H7 (cell line): Measurements from ENCODE around the gene GPRIN3. TPM values are rescaled to one million over a fixed set of nuclear protein-coding genes. Genes with fewer than 3 reads are reported as not detected.
"Not testable (repeated sequence)": the region's sequence is repeated elsewhere in the genome, so short reads cannot be mapped to it uniquely, and the experiment has no call there.

Source experiments
- DNase-seq: peaks from one replicate; pipeline ENCODE4 v3.0.0; 2012
- H3K27me3 ChIP-seq: 2 replicates; pipeline ENCODE4 v1.6.0; 2011; ENCODE audit warnings: mild to moderate bottlenecking, low read length; ENCODE audit not compliant: control insufficient read depth, insufficient read depth
- H3K36me3 ChIP-seq: replicated peaks from 2 replicates; pipeline ENCODE4 v1.5.1; 2011; ENCODE audit warnings: low read length; ENCODE audit not compliant: control insufficient read depth, insufficient read depth
- H3K4me3 ChIP-seq: 2 replicates; pipeline ENCODE4 v1.5.1; 2011; ENCODE audit warnings: low read depth, mild to moderate bottlenecking, control low read depth, low read length, moderate library complexity; ENCODE audit not compliant: insufficient read depth
- total RNA-seq: library from RNA; depleted of rRNA; stranded (reverse); fragments of >200 nt; shearing (Covaris generic); gene quantifications from 2 replicates; pipeline ENCODE4 v1.2.3, GENCODE V29; 2014

The GPRIN3 gene
- total RNA-seq, 1 experiment from 2014 or later, result 0.42 TPM

GRCh38 chr4:89331197-89331596 is 23.6 kb upstream of the GPRIN3 start:
- H3K4me3 ChIP-seq, result no peak overlapping the region
- no peak for DNase-seq

DNA sequence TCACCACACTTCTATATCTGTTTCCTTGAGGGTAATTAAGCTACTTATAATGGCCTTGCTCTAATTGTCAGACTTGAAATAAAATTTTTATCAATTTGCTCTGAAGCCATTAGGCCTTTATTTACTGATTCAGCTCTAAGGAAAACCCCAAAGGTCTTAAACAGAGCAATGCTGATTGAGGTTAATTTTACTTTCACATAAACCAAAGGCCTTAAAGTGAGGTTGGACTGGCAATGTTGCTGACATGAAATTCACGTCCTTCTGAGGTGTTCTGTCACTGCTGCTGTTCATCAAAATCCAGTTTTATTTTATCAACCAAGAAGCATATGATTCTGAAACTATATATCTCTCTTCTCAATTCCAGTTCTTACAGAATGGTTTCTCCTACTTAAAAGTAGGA is 21.7 kb upstream of the GPRIN3 start:
- Histone ChIP-seq H3K4me3 (no peak overlapping the region), H3K36me3 (no peaks in the 10 kb centered on the region), H3K27me3 (no peaks in the 10 kb centered on the region)
- DNase-seq, result no peak

More at GRCh38 chr4:89331197-89331596, 23.6 kb upstream of the GPRIN3 start:
- no peaks in the 10 kb centered on the region for H3K27me3 ChIP-seq
- H3K36me3 ChIP-seq, result no peaks in the 10 kb centered on the region

DNA sequence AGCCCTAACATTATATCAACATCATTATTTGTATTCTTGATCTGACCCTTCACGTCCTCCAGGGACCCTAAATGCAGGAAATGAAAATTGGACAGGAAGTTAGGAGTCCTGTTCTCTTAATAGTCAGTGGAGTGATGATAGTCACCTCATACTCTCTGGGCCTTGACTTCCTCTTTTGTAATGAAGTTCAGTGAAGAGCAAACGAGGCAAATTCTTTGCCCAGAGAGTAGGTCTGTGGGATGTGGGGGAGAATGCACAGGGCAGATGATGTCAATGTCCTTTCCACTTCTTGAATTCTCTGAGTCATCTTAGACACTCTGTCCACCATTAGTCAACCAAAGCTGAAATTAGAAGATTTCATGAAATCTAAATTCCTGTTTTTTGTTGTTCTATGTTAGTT is 17.1 kb upstream of the GPRIN3 start:
- H3K4me3 ChIP-seq, result no peak overlapping the region
- H3K27me3 ChIP-seq, result no peaks in the 10 kb centered on the region
- DNase-seq, result no peak
- H3K36me3 ChIP-seq, result no peaks in the 10 kb centered on the region

DNA sequence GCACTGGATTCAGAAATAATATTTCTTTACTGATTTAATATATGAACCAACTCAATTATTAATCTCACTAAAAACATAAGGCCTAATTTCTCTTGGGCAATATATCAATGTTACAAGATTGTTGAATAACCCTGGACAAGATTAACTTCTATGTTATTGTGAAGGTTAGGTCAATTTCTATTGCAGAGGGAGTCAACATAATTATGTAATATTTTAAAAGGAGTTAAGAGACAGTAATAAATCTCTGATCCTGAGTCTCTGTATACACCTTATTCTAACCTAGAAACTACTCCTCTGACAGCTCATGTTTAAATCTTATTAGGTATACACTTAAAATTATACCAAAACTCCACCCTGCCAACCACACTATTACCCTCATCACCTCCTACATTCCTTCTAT is 15.1 kb upstream of the GPRIN3 start:
- no peak for DNase-seq
- Histone ChIP-seq H3K4me3 (no peak overlapping the region), H3K27me3 (no peaks in the 10 kb centered on the region), H3K36me3 (no peaks in the 10 kb centered on the region)

DNA sequence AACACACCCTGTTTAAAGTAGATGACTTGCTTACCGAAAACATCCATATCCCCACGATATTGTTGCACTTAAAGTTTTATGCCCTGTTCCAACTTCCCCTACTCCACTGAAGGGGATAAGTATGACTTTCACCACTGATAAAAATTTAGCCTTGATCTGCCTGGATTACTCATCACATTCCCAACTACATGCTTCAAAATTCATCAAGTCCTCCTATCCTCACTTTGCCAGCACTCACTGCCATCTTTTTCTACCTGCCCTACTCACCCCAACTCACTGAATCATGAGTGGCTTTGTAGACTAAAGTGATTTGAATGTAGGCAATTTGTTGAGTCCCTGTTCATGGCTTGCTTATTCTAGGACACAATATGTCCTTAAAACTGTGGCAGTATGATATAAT is 12.2 kb upstream of the GPRIN3 start:
- Histone ChIP-seq H3K4me3 (no peak overlapping the region), H3K27me3 (no peaks in the 10 kb centered on the region), H3K36me3 (no peaks in the 10 kb centered on the region)
- DNase-seq, result no peak

GRCh38 chr4:89316931-89317366 is 9.3 kb upstream of the GPRIN3 start:
- Histone ChIP-seq H3K27me3 (no peaks in the 10 kb centered on the region), H3K4me3 (no peak overlapping the region), H3K36me3 (no peaks in the 10 kb centered on the region)
- no peak for DNase-seq

DNA sequence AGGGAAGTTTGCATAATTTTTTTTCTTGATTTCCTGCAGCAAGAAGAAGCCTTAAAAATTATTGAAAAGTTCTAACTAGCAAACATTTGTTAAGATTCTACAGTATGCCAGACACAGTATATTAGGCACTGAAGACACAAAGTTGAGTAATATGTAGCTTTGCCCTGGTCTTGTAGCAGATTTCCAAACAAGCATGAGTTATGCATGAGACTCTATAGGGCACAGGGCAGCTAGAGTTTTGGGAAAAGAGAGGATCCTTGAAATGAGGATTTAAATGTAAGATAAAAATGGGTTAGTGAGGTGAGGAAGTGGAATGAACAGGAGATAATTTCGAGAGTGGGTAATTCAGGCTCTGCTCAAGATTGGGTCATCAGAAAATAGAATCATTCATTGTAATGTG is 8.6 kb upstream of the GPRIN3 start:
- no peak overlapping the region for H3K4me3 ChIP-seq

GRCh38 chr4:89314291-89314690 is 6.7 kb upstream of the GPRIN3 start:
- DNase-seq, result no peak
- Histone ChIP-seq H3K36me3 (no peaks in the 10 kb centered on the region), H3K4me3 (no peak overlapping the region), H3K27me3 (no peaks in the 10 kb centered on the region)

More for the DNA sequence above, 8.6 kb upstream of the GPRIN3 start:
- no peak for DNase-seq
- Histone ChIP-seq H3K27me3 (no peaks in the 10 kb centered on the region), H3K36me3 (no peaks in the 10 kb centered on the region)

- no peak for DNase-seq
- Histone ChIP-seq H3K27me3 (peaks cover 11% of the 10 kb centered on the region), H3K36me3 (no peaks in the 10 kb centered on the region), H3K4me3 (no peak overlapping the region)
Measured at GRCh38 chr4:89312066-89312465, 4.5 kb upstream of the GPRIN3 start.

GRCh38 chr4:89311433-89311832 is 3.8 kb upstream of the GPRIN3 start:
- no peak for DNase-seq
- Histone ChIP-seq H3K36me3 (no peaks in the 10 kb centered on the region), H3K27me3 (peaks cover 16% of the 10 kb centered on the region), H3K4me3 (no peak overlapping the region)

GRCh38 chr4:89309154-89309553 is 1.6 kb upstream of the GPRIN3 start:
- peaks cover 17% of the 10 kb centered on the region for H3K27me3 ChIP-seq
- not testable (repeated sequence) for H3K36me3 ChIP-seq, H3K4me3 ChIP-seq, DNase-seq

DNA sequence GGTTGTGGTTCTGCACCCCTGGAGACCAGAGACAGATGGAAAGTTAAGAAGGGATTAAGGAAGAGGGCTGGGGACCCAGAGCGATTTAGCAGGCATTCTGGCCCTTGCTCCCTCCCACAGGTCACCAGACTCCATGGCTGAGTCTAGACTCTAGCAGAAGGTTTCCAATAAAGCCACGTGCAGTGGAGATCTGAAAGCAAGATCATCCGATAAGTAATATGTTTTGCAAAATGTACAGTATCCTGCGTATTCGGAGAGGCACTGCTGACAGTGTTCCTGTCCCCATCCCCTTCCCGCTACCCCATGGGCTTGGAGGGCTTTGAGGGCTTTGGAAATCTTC is 531 bp upstream of the GPRIN3 start:
- peaks cover 17% of the 10 kb centered on the region for H3K27me3 ChIP-seq
- peak overlapping the region; percentile 73 for H3K4me3 ChIP-seq
- DNase-seq, result no peak
- no peaks in the 10 kb centered on the region for H3K36me3 ChIP-seq

- peak overlapping the region; percentile 73 for H3K4me3 ChIP-seq
- H3K27me3 ChIP-seq, result peaks cover 17% of the 10 kb centered on the region
- no peak for DNase-seq
- H3K36me3 ChIP-seq, result no peaks in the 10 kb centered on the region
Measured at GRCh38 chr4:89307178-89307445, 488 bp downstream of the GPRIN3 start.

- DNase-seq, result no peak
- Histone ChIP-seq H3K36me3 (no peaks in the 10 kb centered on the region), H3K4me3 (no peak overlapping the region)
Measured at GRCh38 chr4:89306486-89307177, 968 bp downstream of the GPRIN3 start.

DNA sequence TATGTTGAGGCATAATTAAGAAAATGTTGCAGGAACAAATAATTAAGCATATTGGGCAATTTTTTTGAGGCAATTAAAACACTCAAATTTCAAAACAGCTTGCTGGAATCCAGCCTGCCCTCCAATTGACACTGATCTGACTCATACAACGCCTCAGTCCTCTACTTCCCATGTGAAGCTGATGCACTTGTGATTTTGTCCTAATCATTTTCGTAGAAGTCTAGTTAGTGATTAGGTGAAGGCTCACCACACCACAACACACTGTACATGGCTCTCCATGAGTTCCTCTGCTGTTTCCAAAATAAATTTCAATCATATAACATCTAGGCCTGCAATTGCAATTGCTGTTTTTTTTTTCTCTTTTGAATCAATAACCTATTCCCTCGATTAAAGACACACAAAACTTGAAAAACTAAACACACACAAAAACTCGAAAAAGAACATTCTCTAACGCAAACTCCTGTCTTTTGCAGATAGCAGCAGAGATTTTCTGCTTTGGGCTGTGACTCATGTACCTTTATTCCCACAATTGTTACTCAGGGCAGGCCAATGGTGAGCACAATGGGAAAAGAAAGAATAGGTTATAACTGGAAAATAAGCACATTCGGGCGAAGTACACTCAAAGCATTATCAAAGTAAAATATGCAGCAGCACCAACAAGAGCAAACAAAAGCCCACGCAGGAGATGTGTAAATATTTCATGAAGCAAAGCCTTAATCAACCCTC is 1.7 kb downstream of the GPRIN3 start:
- no peak for DNase-seq
- Histone ChIP-seq H3K27me3 (peaks cover 17% of the 10 kb centered on the region), H3K36me3 (no peaks in the 10 kb centered on the region), H3K4me3 (no peak overlapping the region)

More at GRCh38 chr4:89306486-89307177, 968 bp downstream of the GPRIN3 start:
- peaks cover 17% of the 10 kb centered on the region for H3K27me3 ChIP-seq
